Measurements from ENCODE around the gene SMPD3.

DNA sequence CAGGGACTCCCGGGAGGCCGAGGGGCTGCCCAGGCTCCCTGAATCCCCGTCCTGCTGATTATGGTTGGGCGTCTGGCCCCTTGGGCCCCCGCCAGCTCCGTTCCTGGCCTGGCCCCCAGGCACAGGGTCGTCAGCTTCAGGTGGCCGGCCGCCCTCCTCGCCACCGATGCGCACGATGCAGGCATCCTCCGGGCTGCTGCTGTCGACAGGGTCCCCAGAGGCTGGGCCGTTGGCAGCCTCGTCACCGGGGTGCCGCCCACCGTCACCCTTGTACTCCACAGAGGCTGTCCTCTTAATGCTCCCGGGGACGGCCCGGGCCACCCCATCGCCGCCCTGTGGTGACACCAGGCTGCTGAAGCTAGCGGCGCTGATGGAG is 77.0 kb downstream of the SMPD3 start:
- TF ChIP-seq, protein P1, sequence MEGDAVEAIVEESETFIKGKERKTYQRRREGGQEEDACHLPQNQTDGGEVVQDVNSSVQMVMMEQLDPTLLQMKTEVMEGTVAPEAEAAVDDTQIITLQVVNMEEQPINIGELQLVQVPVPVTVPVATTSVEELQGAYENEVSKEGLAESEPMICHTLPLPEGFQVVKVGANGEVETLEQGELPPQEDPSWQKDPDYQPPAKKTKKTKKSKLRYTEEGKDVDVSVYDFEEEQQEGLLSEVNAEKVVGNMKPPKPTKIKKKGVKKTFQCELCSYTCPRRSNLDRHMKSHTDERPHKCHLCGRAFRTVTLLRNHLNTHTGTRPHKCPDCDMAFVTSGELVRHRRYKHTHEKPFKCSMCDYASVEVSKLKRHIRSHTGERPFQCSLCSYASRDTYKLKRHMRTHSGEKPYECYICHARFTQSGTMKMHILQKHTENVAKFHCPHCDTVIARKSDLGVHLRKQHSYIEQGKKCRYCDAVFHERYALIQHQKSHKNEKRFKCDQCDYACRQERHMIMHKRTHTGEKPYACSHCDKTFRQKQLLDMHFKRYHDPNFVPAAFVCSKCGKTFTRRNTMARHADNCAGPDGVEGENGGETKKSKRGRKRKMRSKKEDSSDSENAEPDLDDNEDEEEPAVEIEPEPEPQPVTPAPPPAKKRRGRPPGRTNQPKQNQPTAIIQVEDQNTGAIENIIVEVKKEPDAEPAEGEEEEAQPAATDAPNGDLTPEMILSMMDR (IDR thresholded peaks at IDR 0.05 in 8 of 11, conservative IDR thresholded peaks at IDR 0.05 in 3 of 11): no peak
- TF ChIP-seq POLR2A (IDR thresholded peaks at IDR 0.05) (no peak), POLR2AphosphoS5 (IDR thresholded peaks at IDR 0.05) (no peak)

All from spleen (tissue), 7 donors.